ENCODE data around the gene CAMKMT. TPM values are rescaled to one million over a fixed set of nuclear protein-coding genes. Genes with fewer than 3 reads are reported as not detected.

The CAMKMT gene
- total and polyA plus RNA-seq, 9 of the 15 experiments (the other 6 are each of a cell fraction or from before 2014, with no cell fraction given): 1.6 to 15.3 (median 7.4) TPM

- Histone ChIP-seq H3K4me2 (ENCODE audit: insufficient read depth, low read length) (no peak overlapping the region), H3K27ac (ENCODE audit: extremely low read depth, low read depth, low read length) (no peak overlapping the region), H3K4me3 (no peak overlapping the region), H3K4me1 (replicated peaks in 1 of 2; ENCODE audit: control insufficient read depth in 2 of 2, insufficient read depth in 2 of 2, low read length in 2 of 2) (no peaks in the 10 kb centered on the region), H3K27me3 (ENCODE audit: control insufficient read depth in 2 of 2, insufficient read depth in 2 of 2, low read length in 2 of 2) (no peaks in the 10 kb centered on the region), H3K9ac (ENCODE audit: insufficient read depth in 1 of 2, low read depth in 2 of 2, low read length in 2 of 2) (no peak overlapping the region), H3K79me2 (ENCODE audit: control insufficient read depth, insufficient read depth, low read length) (no peaks in the 10 kb centered on the region), H3K9me1 (ENCODE audit: control insufficient read depth, insufficient read depth, low read length) (no peaks in the 10 kb centered on the region), H3K36me3 (ENCODE audit: control insufficient read depth, insufficient read depth, low read length) (no peaks in the 10 kb centered on the region), H3K9me3 (replicated peaks; ENCODE audit: control insufficient read depth, insufficient read depth, low read depth, low read length) (no peaks in the 10 kb centered on the region), H2AFZ (ENCODE audit: low read depth, low read length) (no peak overlapping the region), H4K20me1 (replicated peaks; ENCODE audit: control insufficient read depth, insufficient read depth, low read length) (no peaks in the 10 kb centered on the region)
- intact Hi-C loops (cut with micrococcal nuclease) (no loop called here), in situ Hi-C loops (cut with MboI) (no loop called here)
- BruUV-seq (replicated peaks): no TSS peak
- POLR2A ChIA-PET: no interaction called here
- WGBS (ENCODE audit: insufficient coverage, low coverage, missing lambda C conversion rate): 58% methylated on average over 3 of the region's 3 CpGs
- ATAC-seq (no peak), FAIRE-seq (no peak), DNase-seq (ENCODE audit: extremely low read depth in 1 of 4, low spot score in 3 of 4) (no peak)
- TF ChIP-seq CEBPB (tag; IDR thresholded peaks at IDR 0.05) (peak; percentile 64), ID3 (CRISPR knock-in tag; IDR thresholded peaks at IDR 0.05) (no peak), ID3 (tag; IDR thresholded peaks at IDR 0.05) (no peak), VEZF1 (CRISPR knock-in tag; IDR thresholded peaks at IDR 0.05) (no peak), KLF13 (tag; IDR thresholded peaks at IDR 0.05; ENCODE audit: borderline replicate concordance, low read depth) (no peak), CEBPG (CRISPR knock-in tag; IDR thresholded peaks at IDR 0.05) (no peak), CEBPG (tag; conservative IDR thresholded peaks at IDR 0.05 in 1 of 2, IDR thresholded peaks at IDR 0.05 in 1 of 2) (peak; percentile 38 to 76; a peak in 3 of 4 replicates), ZBTB7A (IDR thresholded peaks at IDR 0.05; ENCODE audit: borderline replicate concordance, control insufficient read depth, low read depth, low read length) (no peak)
- CTCF ChIA-PET (ENCODE audit: low intra/inter-chr PET ratio): no interaction called here
These were observed 134.4 kb downstream of the CAMKMT start for GRCh38 chr2:44496130-44496529.
